ENCODE results near the gene SLC66A3.

Gene SLC66A3

GRCh38 chr2:11212645-11213044, 57.4 kb downstream of the SLC66A3 start:
- Histone ChIP-seq H3K27me3 (ENCODE audit: low read depth, low read length) (no peaks in the 10 kb centered on the region), H2AFZ (ENCODE audit: low read depth, low read length) (no peak overlapping the region), H4K20me1 (ENCODE audit: insufficient read depth, low read length) (no peaks in the 10 kb centered on the region), H3K4me3 (ENCODE audit: low read length) (no peak overlapping the region), H3K4me2 (ENCODE audit: low read length) (no peak overlapping the region), H3K79me2 (ENCODE audit: low read length) (no peaks in the 10 kb centered on the region), H3K36me3 (replicated peaks; ENCODE audit: low read depth, low read length) (peaks cover 16% of the 10 kb centered on the region), H3K27ac (ENCODE audit: low read length) (no peak overlapping the region), H3K4me1 (ENCODE audit: low read length) (no peaks in the 10 kb centered on the region), H3K9me3 (ENCODE audit: insufficient read depth, low read length) (no peaks in the 10 kb centered on the region), H3K9ac (ENCODE audit: low read length) (no peak overlapping the region)
- TF ChIP-seq, protein P1, sequence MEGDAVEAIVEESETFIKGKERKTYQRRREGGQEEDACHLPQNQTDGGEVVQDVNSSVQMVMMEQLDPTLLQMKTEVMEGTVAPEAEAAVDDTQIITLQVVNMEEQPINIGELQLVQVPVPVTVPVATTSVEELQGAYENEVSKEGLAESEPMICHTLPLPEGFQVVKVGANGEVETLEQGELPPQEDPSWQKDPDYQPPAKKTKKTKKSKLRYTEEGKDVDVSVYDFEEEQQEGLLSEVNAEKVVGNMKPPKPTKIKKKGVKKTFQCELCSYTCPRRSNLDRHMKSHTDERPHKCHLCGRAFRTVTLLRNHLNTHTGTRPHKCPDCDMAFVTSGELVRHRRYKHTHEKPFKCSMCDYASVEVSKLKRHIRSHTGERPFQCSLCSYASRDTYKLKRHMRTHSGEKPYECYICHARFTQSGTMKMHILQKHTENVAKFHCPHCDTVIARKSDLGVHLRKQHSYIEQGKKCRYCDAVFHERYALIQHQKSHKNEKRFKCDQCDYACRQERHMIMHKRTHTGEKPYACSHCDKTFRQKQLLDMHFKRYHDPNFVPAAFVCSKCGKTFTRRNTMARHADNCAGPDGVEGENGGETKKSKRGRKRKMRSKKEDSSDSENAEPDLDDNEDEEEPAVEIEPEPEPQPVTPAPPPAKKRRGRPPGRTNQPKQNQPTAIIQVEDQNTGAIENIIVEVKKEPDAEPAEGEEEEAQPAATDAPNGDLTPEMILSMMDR (IDR thresholded peaks at IDR 0.05; ENCODE audit: low read depth, low read length) = no peak
- TF ChIP-seq EZH2phosphoT487 (IDR thresholded peaks at IDR 0.05; ENCODE audit: low read depth) = no peak

GRCh38 chr2:11213090-11213638, 57.9 kb downstream of the SLC66A3 start:
- Histone ChIP-seq H4K20me1 (ENCODE audit: insufficient read depth, low read length) (no peaks in the 10 kb centered on the region), H3K27ac (ENCODE audit: low read length) (no peak overlapping the region), H3K27me3 (ENCODE audit: low read depth, low read length) (no peaks in the 10 kb centered on the region), H3K79me2 (ENCODE audit: low read length) (no peaks in the 10 kb centered on the region), H3K9me3 (ENCODE audit: insufficient read depth, low read length) (no peaks in the 10 kb centered on the region), H3K4me2 (ENCODE audit: low read length) (no peak overlapping the region), H3K4me1 (ENCODE audit: low read length) (no peaks in the 10 kb centered on the region), H3K4me3 (ENCODE audit: low read length) (no peak overlapping the region), H3K36me3 (replicated peaks; ENCODE audit: low read depth, low read length) (peaks cover 20% of the 10 kb centered on the region), H3K9ac (ENCODE audit: low read length) (no peak overlapping the region), H2AFZ (ENCODE audit: low read depth, low read length) (no peak overlapping the region)
- TF ChIP-seq EZH2phosphoT487 (IDR thresholded peaks at IDR 0.05; ENCODE audit: low read depth) = no peak
- TF ChIP-seq, protein P1 (IDR thresholded peaks at IDR 0.05; ENCODE audit: low read depth, low read length) = no peak

DNA sequence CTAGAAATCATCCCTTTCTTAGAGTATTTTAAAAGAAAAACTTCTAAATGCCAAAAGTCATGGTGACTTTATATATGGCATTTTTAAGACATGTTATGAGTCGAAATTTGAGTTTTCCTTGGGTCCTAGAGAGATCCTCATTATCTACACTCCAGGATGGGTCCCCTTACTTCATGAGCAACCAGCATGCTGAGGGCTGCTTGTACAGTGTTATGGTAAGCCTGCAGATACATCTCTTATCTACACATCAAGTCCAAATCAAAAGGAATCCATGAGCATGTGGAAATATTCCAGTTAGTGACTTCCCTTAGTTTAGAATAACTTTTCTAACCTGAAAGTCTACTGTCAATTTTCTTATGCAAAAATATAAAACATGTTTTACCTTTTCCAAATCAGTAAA, 58.7 kb downstream of the SLC66A3 start:
- H3K9ac ChIP-seq (ENCODE audit: low read length) = no peak overlapping the region
- H3K4me2 ChIP-seq (ENCODE audit: low read length) = no peak overlapping the region
- H4K20me1 ChIP-seq (ENCODE audit: insufficient read depth, low read length) = no peaks in the 10 kb centered on the region
- H3K36me3 ChIP-seq (replicated peaks; ENCODE audit: low read depth, low read length) = peaks cover 20% of the 10 kb centered on the region
- H3K27me3 ChIP-seq (ENCODE audit: low read depth, low read length) = no peaks in the 10 kb centered on the region
- H3K4me1 ChIP-seq (ENCODE audit: low read length) = no peaks in the 10 kb centered on the region
- no peak overlapping the region for H3K4me3 ChIP-seq (ENCODE audit: low read length)
- no peaks in the 10 kb centered on the region for H3K9me3 ChIP-seq (ENCODE audit: insufficient read depth, low read length)
- H2AFZ ChIP-seq (ENCODE audit: low read depth, low read length) = no peak overlapping the region
- TF ChIP-seq, protein P1 (IDR thresholded peaks at IDR 0.05; ENCODE audit: low read depth, low read length) = no peak
- TF ChIP-seq EZH2phosphoT487 (IDR thresholded peaks at IDR 0.05; ENCODE audit: low read depth) = no peak
- H3K27ac ChIP-seq (ENCODE audit: low read length) = no peak overlapping the region
- no peaks in the 10 kb centered on the region for H3K79me2 ChIP-seq (ENCODE audit: low read length)

DNA sequence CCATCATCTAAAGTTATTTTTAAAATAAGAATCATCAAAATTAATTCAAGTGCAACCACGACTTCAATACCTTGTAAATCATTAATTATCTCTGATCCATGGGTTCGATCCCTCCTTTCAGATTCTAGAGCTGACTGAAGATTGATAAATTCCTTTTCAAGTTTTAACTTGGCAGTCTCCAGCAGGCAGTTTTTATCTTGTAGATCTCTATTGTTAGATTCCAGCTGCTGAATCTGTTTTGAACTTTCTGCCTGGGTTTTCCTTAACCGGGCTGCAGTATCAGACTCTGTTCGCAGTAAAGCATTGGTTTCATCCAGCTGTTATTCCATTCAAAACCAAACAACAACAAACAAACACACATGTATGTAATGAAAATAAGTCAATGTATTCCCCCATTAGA, 59.5 kb downstream of the SLC66A3 start:
- H3K27me3 ChIP-seq (ENCODE audit: low read depth, low read length) = no peaks in the 10 kb centered on the region
- H3K27ac ChIP-seq (ENCODE audit: low read length) = no peak overlapping the region
- no peaks in the 10 kb centered on the region for H4K20me1 ChIP-seq (ENCODE audit: insufficient read depth, low read length)
- no peaks in the 10 kb centered on the region for H3K4me1 ChIP-seq (ENCODE audit: low read length)
- H3K9me3 ChIP-seq (ENCODE audit: insufficient read depth, low read length) = no peaks in the 10 kb centered on the region
- H3K9ac ChIP-seq (ENCODE audit: low read length) = no peak overlapping the region
- no peaks in the 10 kb centered on the region for H3K79me2 ChIP-seq (ENCODE audit: low read length)
- H3K4me2 ChIP-seq (ENCODE audit: low read length) = no peak overlapping the region
- H2AFZ ChIP-seq (ENCODE audit: low read depth, low read length) = no peak overlapping the region
- TF ChIP-seq, protein P1 (IDR thresholded peaks at IDR 0.05; ENCODE audit: low read depth, low read length) = no peak
- no peak for TF ChIP-seq EZH2phosphoT487 (IDR thresholded peaks at IDR 0.05; ENCODE audit: low read depth)
- no peak overlapping the region for H3K4me3 ChIP-seq (ENCODE audit: low read length)
- peaks cover 23% of the 10 kb centered on the region for H3K36me3 ChIP-seq (replicated peaks; ENCODE audit: low read depth, low read length)

All from OCI-LY3 (cell line).